CD14-positive monocyte (primary cell): ENCODE results near the gene TMEM205. TPM values are rescaled to one million over a fixed set of nuclear protein-coding genes. Genes with fewer than 3 reads are reported as not detected.

Source experiments
- DNase-seq, 3 donors: peaks; one replicate each; pipeline ENCODE4 v3.0.0-alpha.2; 2011 to 2022
- H2AFZ ChIP-seq: 2 replicates; pipeline ENCODE4 v1.6.0; 2012; ENCODE audit warnings: mild to moderate bottlenecking, low read depth, low read length, inconsistent platforms; ENCODE audit not compliant: insufficient read depth, poor library complexity, severe bottlenecking
- H3K27ac ChIP-seq, 2 donors: 1 replicate in 1 of 2; 2 replicates in 1 of 2; pipeline ENCODE4 v1.5.1; 2012 to 2013; ENCODE audit warnings: low read length in 2 of 2, control low read depth in 1 of 2, inconsistent platforms in 1 of 2, low read depth in 1 of 2, mild to moderate bottlenecking in 1 of 2
- H3K27me3 ChIP-seq, 2 donors: one replicate each; pipeline versions ENCODE4 v1.6.0 to v1.6.1; 2011 to 2013; ENCODE audit warnings: low read length in 2 of 2; ENCODE audit not compliant: control insufficient read depth in 2 of 2, insufficient read depth in 2 of 2
- H3K36me3 ChIP-seq, 2 donors: replicated peaks in 1 of 2; 1 replicate in 1 of 2; 2 replicates in 1 of 2; pipeline versions ENCODE4 v1.5.1 to v1.6.1; 2012 to 2013; ENCODE audit warnings: low read length in 2 of 2, control low read depth in 1 of 2, inconsistent platforms in 1 of 2, mild to moderate bottlenecking in 1 of 2; ENCODE audit not compliant: insufficient read depth in 2 of 2, control insufficient read depth in 1 of 2
- H3K4me1 ChIP-seq, 2 donors: 1 replicate in 1 of 2; 2 replicates in 1 of 2; pipeline versions ENCODE4 v1.5.1 to v1.6.1; 2012 to 2013; ENCODE audit warnings: low read length in 2 of 2, control low read depth in 1 of 2, inconsistent platforms in 1 of 2, mild to moderate bottlenecking in 1 of 2, moderate library complexity in 1 of 2; ENCODE audit not compliant: insufficient read depth in 2 of 2, control insufficient read depth in 1 of 2
- H3K4me2 ChIP-seq: replicated peaks from 2 replicates; pipeline ENCODE3; 2012; ENCODE audit warnings: low read length, moderate library complexity, mild to moderate bottlenecking; ENCODE audit not compliant: poor library complexity, severe bottlenecking; ENCODE audit errors: extremely low read depth
- H3K4me3 ChIP-seq, 3 experiments: fragments of 200-600 bp in 1 of 3; sonication (generic) in 1 of 3; replicated peaks in 1 of 3; 1 replicate in 2 of 3; 2 replicates in 1 of 3; pipeline ENCODE4 v1.5.1; 2011 to 2013; ENCODE audit warnings: low read length in 3 of 3, mild to moderate bottlenecking in 3 of 3, control low read depth in 2 of 3, low read depth in 2 of 3, inconsistent platforms in 1 of 3, moderate library complexity in 1 of 3
- H3K79me2 ChIP-seq: 2 replicates; pipeline ENCODE4 v1.6.0; 2012; ENCODE audit warnings: mild to moderate bottlenecking, control low read depth, inconsistent platforms, low read length, moderate library complexity; ENCODE audit not compliant: insufficient read depth
- H3K9ac ChIP-seq: 2 replicates; pipeline ENCODE4 v1.6.0; 2017; ENCODE audit warnings: low read length, mild to moderate bottlenecking; ENCODE audit not compliant: insufficient read depth, poor library complexity, severe bottlenecking
- H3K9me3 ChIP-seq, 2 donors: replicated peaks in 1 of 2; 1 replicate in 1 of 2; 2 replicates in 1 of 2; pipeline versions ENCODE4 v1.5.1 to v1.6.1; 2012 to 2013; ENCODE audit warnings: low read length in 2 of 2, control low read depth in 1 of 2; ENCODE audit not compliant: control insufficient read depth in 1 of 2, insufficient read depth in 1 of 2
- H4K20me1 ChIP-seq: 2 replicates; pipeline ENCODE4 v1.6.0; 2012; ENCODE audit warnings: mild to moderate bottlenecking, low read length, control low read depth, moderate library complexity; ENCODE audit not compliant: insufficient read depth
- H3K27ac Mint-ChIP-seq, 7 donors: one replicate each; pipeline ENCODE4 v1.8.0; 2020; ENCODE audit warnings: mild to moderate bottlenecking in 7 of 7, mixed read lengths in 7 of 7, moderate library complexity in 6 of 7, inconsistent platforms in 2 of 7
- H3K27me3 Mint-ChIP-seq, 3 donors: one replicate each; pipeline ENCODE4 v1.8.0; 2021 to 2022; ENCODE audit warnings: low read depth in 3 of 3, mild to moderate bottlenecking in 3 of 3, mixed read lengths in 3 of 3, moderate library complexity in 3 of 3, inconsistent platforms in 1 of 3
- H3K36me3 Mint-ChIP-seq, 2 donors: one replicate each; pipeline ENCODE4 v1.8.0; 2020; ENCODE audit warnings: mixed read lengths in 2 of 2, inconsistent platforms in 1 of 2, mild to moderate bottlenecking in 1 of 2
- H3K4me1 Mint-ChIP-seq: one replicate; pipeline ENCODE4 v1.8.0; 2020; ENCODE audit warnings: mild to moderate bottlenecking, mixed read lengths
- H3K4me3 Mint-ChIP-seq, 2 donors: one replicate each; pipeline ENCODE4 v1.8.0; 2020; ENCODE audit warnings: mild to moderate bottlenecking in 2 of 2, mixed read lengths in 2 of 2, moderate library complexity in 1 of 2
- H3K9me3 Mint-ChIP-seq, 7 donors: one replicate each; pipeline ENCODE4 v1.8.0; 2020 to 2022; ENCODE audit warnings: mixed read lengths in 7 of 7, mild to moderate bottlenecking in 6 of 7, moderate library complexity in 6 of 7, inconsistent platforms in 2 of 7
- CTCF ChIP-seq: fragments of 200-600 bp; IDR thresholded peaks from one replicate; pipeline ENCODE4 v1.8.0; 2022; ENCODE audit warnings: antibody characterized with exemption, mild to moderate bottlenecking
- WGBS: methylation state at CpG from one replicate; pipeline ENCODE4 v1.1.5; 2013; ENCODE audit warnings: missing lambda C conversion rate; ENCODE audit not compliant: insufficient coverage; 5-methylcytosine and 5-hydroxymethylcytosine counted together
- intact Hi-C, 2 donors: fragments of 100-400 bp; cut with micrococcal nuclease; formaldehyde crosslinking; loops; one replicate each; pipeline versions ENCODE4 v1.15.0 to v1.15.1; 2023
- polyA plus RNA-seq, 3 donors: library from polyadenylated mRNA; depleted of rRNA in 1 of 3; unstranded in 2 of 3; stranded (reverse) in 1 of 3; fragments of 300-500 nt in 2 of 3; fragments of >200 nt in 1 of 3; fragmentation: Illumina TruSeq in 2 of 3; gene quantifications; 1 replicate in 2 of 3; 2 replicates in 1 of 3; pipeline ENCODE4 v1.2.3, GENCODE V29; 2012 to 2021

The TMEM205 gene
- polyA plus RNA-seq, 3 donors = 252 to 335 (median 263) TPM

GRCh38 chr19:11296264-11296663 is 49.8 kb downstream of the TMEM205 start:
- Histone ChIP-seq H3K4me2 (peak overlapping the region; percentile 55), H3K4me3 (peak overlapping the region in 1 of 3 experiments; percentile 53), H3K4me1 (peaks cover 65 to 76% of the 10 kb centered on the region in 2 donors), H4K20me1 (peaks cover 5% of the 10 kb centered on the region), H2AFZ (peak overlapping the region; percentile 52), H3K36me3 (peaks cover 0 to 7% of the 10 kb centered on the region in 2 donors), H3K27me3 (no peaks in the 10 kb centered on the region), H3K9ac (no peak overlapping the region), H3K9me3 (no peaks in the 10 kb centered on the region), H3K79me2 (no peaks in the 10 kb centered on the region), H3K27ac (peak overlapping the region; percentile 78 to 81)
- intact Hi-C loops = loop anchor here (1.0 to 10.0 kb wide), 4 partner anchors 24 to 269 kb away; partner anchors contain the start of gene RAB3D (in 1 of the 2)
- Mint-ChIP-seq H3K4me3 (peak overlapping the region in 1 of 2 donors; percentile 66), H3K4me1 (peaks cover 68% of the 10 kb centered on the region), H3K27ac (peak overlapping the region; percentile 92 to 98 (median 94)), H3K27me3 (peaks cover 0 to 4% (median 2%) of the 10 kb centered on the region in 3 donors), H3K9me3 (peaks cover 0 to 2% (median 0%) of the 10 kb centered on the region in 7 donors), H3K36me3 (peaks cover 11 to 14% of the 10 kb centered on the region in 2 donors)
- peak in 2 of 3 donors; percentile 35 to 50 for DNase-seq
- WGBS = 16% methylated on average over 5 of the region's 7 CpGs
- TF ChIP-seq CTCF = no peak

- Histone ChIP-seq H3K79me2 (no peaks in the 10 kb centered on the region), H3K4me3 (peak within 1 kb of the TSS in 1 of 3 experiments; percentile 53), H3K4me1 (peaks cover 70 to 75% of the 10 kb centered on the region in 2 donors), H3K9ac (no peak within 1 kb of the TSS), H3K27me3 (no peaks in the 10 kb centered on the region), H3K9me3 (no peaks in the 10 kb centered on the region), H3K4me2 (peak within 1 kb of the TSS; percentile 55), H3K27ac (peak within 1 kb of the TSS; percentile 78 to 81), H4K20me1 (peaks cover under 1% of the 10 kb centered on the region), H3K36me3 (peaks cover 0 to 3% of the 10 kb centered on the region in 2 donors), H2AFZ (peak within 1 kb of the TSS; percentile 52)
- Mint-ChIP-seq H3K4me1 (peaks cover 71% of the 10 kb centered on the region), H3K4me3 (peak within 1 kb of the TSS in 1 of 2 donors; percentile 66), H3K27ac (peak within 1 kb of the TSS; percentile 92 to 98 (median 94)), H3K36me3 (peaks cover 6 to 9% of the 10 kb centered on the region in 2 donors), H3K9me3 (peaks cover 0 to 2% (median 0%) of the 10 kb centered on the region in 7 donors), H3K27me3 (peaks cover 0 to 4% (median 2%) of the 10 kb centered on the region in 3 donors)
- no peak for DNase-seq
- TF ChIP-seq CTCF = peak; percentile 6
- WGBS = 95% methylated on average over 2 of the region's 8 CpGs
- intact Hi-C loops = loop anchor here (1.0 to 10.0 kb wide), 5 partner anchors 25 to 269 kb away; partner anchors contain the start of gene RAB3D (in 1 of the 2)
These were observed 50.3 kb downstream of the TMEM205 start, which contains the start of gene TSPAN16 for GRCh38 chr19:11295665-11296245. TSPAN16 (plus strand) TSS chr19:11296160; CDS start chr19:11296298, 138 bp downstream.
